H9 (cell line): Measurements from ENCODE around the gene BICD2. TPM values are rescaled to one million over a fixed set of nuclear protein-coding genes. Genes with fewer than 3 reads are reported as not detected.

Experiments used
- DNase-seq: peaks from one replicate; pipeline ENCODE4 v3.0.0-alpha.2; 2017
- H2AFZ ChIP-seq: one replicate; pipeline ENCODE4 v1.6.1; 2013; ENCODE audit warnings: mild to moderate bottlenecking, low read length, control low read depth, moderate library complexity
- H2AK5ac ChIP-seq: 2 replicates; pipeline ENCODE4 v1.6.1; 2013; ENCODE audit warnings: low read length, control low read depth, mixed read lengths; ENCODE audit not compliant: insufficient read length
- H2BK120ac ChIP-seq: one replicate; pipeline ENCODE4 v1.6.1; 2013; ENCODE audit warnings: low read depth, mild to moderate bottlenecking, low read length, control low read depth, inconsistent platforms; ENCODE audit not compliant: poor library complexity, severe bottlenecking
- H2BK12ac ChIP-seq: 2 replicates; pipeline ENCODE4 v1.6.1; 2013; ENCODE audit warnings: low read length, control low read depth, mixed read lengths, low read depth; ENCODE audit not compliant: insufficient read length
- H2BK15ac ChIP-seq: 2 replicates; pipeline ENCODE4 v1.6.1; 2013; ENCODE audit warnings: low read depth, low read length, control low read depth
- H2BK20ac ChIP-seq: one replicate; pipeline ENCODE4 v1.6.1; 2013; ENCODE audit warnings: low read depth, mild to moderate bottlenecking, low read length, control low read depth, inconsistent platforms; ENCODE audit not compliant: poor library complexity, severe bottlenecking
- H2BK5ac ChIP-seq: 2 replicates; pipeline ENCODE4 v1.6.1; 2013; ENCODE audit warnings: low read length, control low read depth, mixed read lengths; ENCODE audit not compliant: insufficient read length
- H3K14ac ChIP-seq: 2 replicates; pipeline ENCODE4 v1.6.1; 2013; ENCODE audit warnings: low read length, control low read depth; ENCODE audit not compliant: insufficient read depth
- H3K18ac ChIP-seq: 2 replicates; pipeline ENCODE4 v1.6.1; 2013; ENCODE audit warnings: low read depth, mild to moderate bottlenecking, mixed read lengths, low read length, control low read depth; ENCODE audit not compliant: insufficient read length
- H3K23ac ChIP-seq: 2 replicates; pipeline ENCODE4 v1.6.1; 2013; ENCODE audit warnings: low read length, control low read depth, mixed read lengths, low read depth; ENCODE audit not compliant: insufficient read length
- H3K23me2 ChIP-seq: 2 replicates; pipeline ENCODE4 v1.6.1; 2013; ENCODE audit warnings: low read depth, mild to moderate bottlenecking, mixed read lengths, low read length, control low read depth; ENCODE audit not compliant: insufficient read length, poor library complexity, severe bottlenecking
- H3K27ac ChIP-seq: 2 replicates; pipeline ENCODE4 v1.5.1; 2013; ENCODE audit warnings: low read length, control low read depth, mixed read lengths, low read depth; ENCODE audit not compliant: insufficient read length
- H3K27me3 ChIP-seq: 2 replicates; pipeline ENCODE4 v1.6.1; 2013; ENCODE audit warnings: low read length, control low read depth, inconsistent platforms; ENCODE audit not compliant: insufficient read depth
- H3K4ac ChIP-seq: 2 replicates; pipeline ENCODE4 v1.6.1; 2013; ENCODE audit warnings: low read depth, mild to moderate bottlenecking, control low read depth, inconsistent platforms, low read length, moderate library complexity
- H3K4me1 ChIP-seq: 2 replicates; pipeline ENCODE4 v1.6.1; 2013; ENCODE audit warnings: low read length, control low read depth, inconsistent platforms; ENCODE audit not compliant: insufficient read depth
- H3K4me2 ChIP-seq: 2 replicates; pipeline ENCODE4 v1.6.1; 2013; ENCODE audit warnings: low read length, control low read depth, mixed read lengths; ENCODE audit not compliant: insufficient read length, insufficient read depth
- H3K56ac ChIP-seq: 2 replicates; pipeline ENCODE4 v1.6.1; 2013; ENCODE audit warnings: low read depth, mild to moderate bottlenecking, mixed read lengths, low read length, control low read depth; ENCODE audit not compliant: insufficient read length
- H3K79me1 ChIP-seq: 2 replicates; pipeline ENCODE4 v1.6.1; 2013; ENCODE audit warnings: low read depth, mild to moderate bottlenecking, moderate library complexity, low read length, control low read depth, inconsistent platforms; ENCODE audit not compliant: insufficient read depth, poor library complexity, severe bottlenecking
- H3K79me2 ChIP-seq: 2 replicates; pipeline ENCODE4 v1.6.1; 2013; ENCODE audit warnings: low read length, control low read depth, inconsistent platforms; ENCODE audit not compliant: insufficient read depth
- H3K9ac ChIP-seq: 2 replicates; pipeline ENCODE4 v1.6.1; 2013; ENCODE audit warnings: low read length, control low read depth, mixed read lengths; ENCODE audit not compliant: insufficient read length; ENCODE audit errors: extremely low read depth
- H3K9me3 ChIP-seq: one replicate; pipeline ENCODE4 v1.6.1; 2013; ENCODE audit warnings: low read depth, low read length, inconsistent platforms; ENCODE audit not compliant: control insufficient read depth
- H3T11ph ChIP-seq: one replicate; pipeline ENCODE4 v1.6.1; 2013; ENCODE audit warnings: mild to moderate bottlenecking, low read length, control low read depth, inconsistent platforms
- H4K20me1 ChIP-seq: one replicate; pipeline ENCODE4 v1.6.1; 2013; ENCODE audit not compliant: control insufficient read depth, insufficient read length, insufficient read depth
- H4K5ac ChIP-seq: 2 replicates; pipeline ENCODE4 v1.6.1; 2013; ENCODE audit warnings: low read depth, mild to moderate bottlenecking, mixed read lengths, low read length, control low read depth; ENCODE audit not compliant: insufficient read length
- H4K8ac ChIP-seq: replicated peaks from 2 replicates; pipeline ENCODE4 v1.6.1; 2013; ENCODE audit warnings: low read length, control low read depth, mixed read lengths, low read depth; ENCODE audit not compliant: insufficient read length
- H4K91ac ChIP-seq: 2 replicates; pipeline ENCODE4 v1.6.1; 2013; ENCODE audit warnings: low read depth, mild to moderate bottlenecking, moderate library complexity, mixed read lengths, low read length, control low read depth; ENCODE audit not compliant: insufficient read length
- H3K27ac Mint-ChIP-seq, 3 experiments: 2 replicates in 2 of 3; 3 replicates in 1 of 3; pipeline ENCODE4 v1.8.0; 2020 to 2021; ENCODE audit warnings: mixed read lengths in 3 of 3, mild to moderate bottlenecking in 1 of 3, moderate library complexity in 1 of 3
- H3K27me3 Mint-ChIP-seq: 2 replicates; pipeline ENCODE4 v1.8.0; 2021; ENCODE audit warnings: low read depth, mild to moderate bottlenecking, moderate library complexity, mixed read lengths
- H3K36me3 Mint-ChIP-seq, 3 experiments: 2 replicates in 2 of 3; 3 replicates in 1 of 3; pipeline ENCODE4 v1.8.0; 2020 to 2021; ENCODE audit warnings: low read depth in 3 of 3, mixed read lengths in 3 of 3; ENCODE audit not compliant: insufficient read depth in 1 of 3
- H3K4me1 Mint-ChIP-seq, 2 experiments: 2 replicates each; pipeline ENCODE4 v1.8.0; 2020; ENCODE audit warnings: mixed read lengths in 2 of 2
- H3K4me3 Mint-ChIP-seq, 2 experiments: 2 replicates in 1 of 2; 3 replicates in 1 of 2; pipeline ENCODE4 v1.8.0; 2020 to 2021; ENCODE audit warnings: mild to moderate bottlenecking in 2 of 2, mixed read lengths in 2 of 2, moderate library complexity in 1 of 2
- H3K9me3 Mint-ChIP-seq, 2 experiments: 2 replicates in 1 of 2; 3 replicates in 1 of 2; pipeline ENCODE4 v1.8.0; 2020; ENCODE audit warnings: mild to moderate bottlenecking in 2 of 2, mixed read lengths in 2 of 2, moderate library complexity in 1 of 2
- CTCF ChIP-seq: fragments of 200-600 bp; sonication (generic); conservative IDR thresholded peaks from 3 replicates; pipeline ENCODE4 v1.8.0; 2021; ENCODE audit warnings: antibody characterized with exemption, mild to moderate bottlenecking
- WGBS: extraction: QIAGEN DNeasy Blood & Tissue Kit; methylation state at CpG from one replicate; pipeline ENCODE4 v1.1.7; 2013; ENCODE audit warnings: missing lambda C conversion rate, low lambda C conversion rate, mixed read lengths; ENCODE audit not compliant: insufficient read length; ENCODE audit errors: extremely low coverage; 5-methylcytosine and 5-hydroxymethylcytosine counted together
- total RNA-seq: library from RNA; stranded (reverse); gene quantifications from 2 replicates; pipeline ENCODE4 v1.2.1, GENCODE V29; 2021

The BICD2 gene
- total RNA-seq, 1 experiment from 2014 or later: 22.3 TPM

GRCh38 chr9:92713528-92713927 is 51.1 kb downstream of the BICD2 start:
- Mint-ChIP-seq H3K27ac (peak overlapping the region in 1 of 3 experiments; percentile 78; a peak in 2 of 7 replicates), H3K36me3 (peaks cover 17 to 65% (median 49%) of the 10 kb centered on the region in 3 experiments; a peak in 6 of 7 replicates), H3K4me3 (no peak overlapping the region), H3K27me3 (no peaks in the 10 kb centered on the region), H3K4me1 (no peaks in the 10 kb centered on the region), H3K9me3 (no peaks in the 10 kb centered on the region)
- no peak overlapping the region for H2BK20ac ChIP-seq
- no peaks in the 10 kb centered on the region for H3K79me1 ChIP-seq
- no peak overlapping the region for H3K4ac ChIP-seq
- no peak overlapping the region for H4K91ac ChIP-seq
- H3K79me2 ChIP-seq: no peaks in the 10 kb centered on the region
- no peak overlapping the region for H3K18ac ChIP-seq
- H3K27me3 ChIP-seq: no peaks in the 10 kb centered on the region
- no peak overlapping the region for H3T11ph ChIP-seq
- no peaks in the 10 kb centered on the region for H3K23me2 ChIP-seq
- no peak overlapping the region for H2BK5ac ChIP-seq
- H3K27ac ChIP-seq: no peak overlapping the region
- no peak overlapping the region for H3K14ac ChIP-seq
- no peaks in the 10 kb centered on the region for H4K20me1 ChIP-seq
- no peak for TF ChIP-seq CTCF
- H3K4me2 ChIP-seq: no peak overlapping the region
- no peak overlapping the region for H3K9ac ChIP-seq
- DNase-seq: no peak
- no peak overlapping the region for H4K5ac ChIP-seq
- H4K8ac ChIP-seq: no peak overlapping the region
- no peak overlapping the region for H2BK15ac ChIP-seq
- H3K56ac ChIP-seq: no peak overlapping the region
- no CpG with 5 or more reads among the region's 15 CpGs for WGBS
- no peak overlapping the region for H2AK5ac ChIP-seq
- no peaks in the 10 kb centered on the region for H3K9me3 ChIP-seq
- no peaks in the 10 kb centered on the region for H3K4me1 ChIP-seq
- H2BK120ac ChIP-seq: no peak overlapping the region
- no peak overlapping the region for H2AFZ ChIP-seq
- H2BK12ac ChIP-seq: no peak overlapping the region
- no peak overlapping the region for H3K23ac ChIP-seq
